GM12878 (cell line): ENCODE measurements around the gene LIN54. TPM values are rescaled to one million over a fixed set of nuclear protein-coding genes. Genes with fewer than 3 reads are reported as not detected.

Experiments used
- ATAC-seq: fragments of 200-7000 bp; cut with Tn5 transposase; 3 replicates; pipeline ENCODE4 v1.9.1; 2020; ENCODE audit warnings: mild to moderate bottlenecking, moderate library complexity
- BruUV-seq: library from RNA; stranded (reverse); fragments of 400-500 nt; replicated peaks from 2 replicates; lab custom pipeline; 2021; lab: Mats Ljungman, UMichigan
- CTCF ChIA-PET: fragments of 300-600 bp; sonication (Branson Sonifier 250); formaldehyde crosslinking; extraction: SDS; loops from one replicate; lab custom pipeline; 2021; ENCODE audit warnings: inconsistent platforms; lab: Yijun Ruan, JAX
- POLR2A ChIA-PET: fragments of 350-600 bp; formaldehyde crosslinking; extraction: SDS; loops from one replicate; lab custom pipeline; 2021; ENCODE audit warnings: inconsistent platforms; lab: Charles Lee
- RAD21 ChIA-PET: fragments of 300-600 bp; sonication (Branson Sonifier 250); formaldehyde crosslinking; loops from one replicate; lab custom pipeline; 2023; ENCODE audit warnings: antibody characterized with exemption; ENCODE audit not compliant: unreplicated experiment; lab: Charles Lee
- SMC1A ChIA-PET: fragments of 300-600 bp; sonication (Branson Sonifier 250); formaldehyde crosslinking; loops from one replicate; lab custom pipeline; 2023; ENCODE audit not compliant: unreplicated experiment, uncharacterized antibody; lab: Charles Lee
- DNase-seq: peaks from one replicate; pipeline ENCODE4 v3.0.0-alpha.2; 2011; ENCODE audit warnings: low read depth, low spot score
- FAIRE-seq: peaks from 3 replicates; lab custom pipeline; 2011; peaks lifted over from hg19 to GRCh38; lab: Jason Lieb, UNC
- H2AFZ ChIP-seq: 2 replicates; pipeline ENCODE4 v1.6.0; 2011; ENCODE audit warnings: low read depth, low read length, control low read depth; ENCODE audit not compliant: control insufficient read depth
- H3K27ac ChIP-seq: 2 replicates; pipeline ENCODE4 v1.5.1; 2011; ENCODE audit warnings: control low read depth; ENCODE audit not compliant: control insufficient read depth, insufficient read depth
- H3K27me3 ChIP-seq, 2 experiments: replicated peaks in 1 of 2; 2 replicates each; pipeline versions ENCODE4 v1.6.0 to v1.6.1; 2011; ENCODE audit warnings: low read length in 1 of 2; ENCODE audit not compliant: control insufficient read depth in 2 of 2, insufficient read depth in 2 of 2
- H3K36me3 ChIP-seq, 2 experiments: 2 replicates each; pipeline ENCODE4 v1.5.1; 2011; ENCODE audit warnings: low read length in 1 of 2; ENCODE audit not compliant: control insufficient read depth in 2 of 2, insufficient read depth in 2 of 2
- H3K4me1 ChIP-seq: 2 replicates; pipeline ENCODE4 v1.6.1; 2011; ENCODE audit warnings: mild to moderate bottlenecking, low read length, moderate library complexity, mixed read lengths; ENCODE audit not compliant: control insufficient read depth, insufficient read depth
- H3K4me2 ChIP-seq: 2 replicates; pipeline ENCODE4 v1.6.0; 2011; ENCODE audit warnings: control low read depth; ENCODE audit not compliant: control insufficient read depth, insufficient read depth
- H3K4me3 ChIP-seq: fragments of 200-600 bp; sonication (generic); 2 replicates; pipeline ENCODE4 v1.5.1; 2016
- H3K79me2 ChIP-seq: 2 replicates; pipeline ENCODE4 v1.6.0; 2011; ENCODE audit warnings: low read length; ENCODE audit not compliant: control insufficient read depth, insufficient read depth
- H3K9ac ChIP-seq: 2 replicates; pipeline ENCODE4 v1.8.0; 2011; ENCODE audit warnings: low read length, control low read depth, mixed read lengths; ENCODE audit not compliant: control insufficient read depth, insufficient read depth
- H3K9me3 ChIP-seq: replicated peaks from 3 replicates; pipeline ENCODE4 v1.5.1; 2011; ENCODE audit warnings: mild to moderate bottlenecking, low read length; ENCODE audit not compliant: control insufficient read depth, insufficient read depth
- H4K20me1 ChIP-seq: 2 replicates; pipeline ENCODE4 v1.6.0; 2011; ENCODE audit not compliant: control insufficient read depth, insufficient read depth
- ASH2L ChIP-seq: fragments of 300-600, 200-600 bp; sonication (generic); IDR thresholded peaks from 2 replicates; pipeline ENCODE4 v1.6.1; 2017; ENCODE audit warnings: low read depth, mild to moderate bottlenecking, borderline replicate concordance
- CBFB ChIP-seq: IDR thresholded peaks from 2 replicates; pipeline ENCODE4 v1.6.1; 2016; ENCODE audit warnings: antibody characterized with exemption, low read depth
- CHD2 ChIP-seq: IDR thresholded peaks from 2 replicates; pipeline ENCODE4 v1.6.1; 2011; ENCODE audit warnings: low read depth, low read length, improper control_type of control experiment, borderline replicate concordance
- KDM1A ChIP-seq: fragments of 200-600 bp; sonication (generic); IDR thresholded peaks from 2 replicates; pipeline ENCODE4 v1.6.1; 2016; ENCODE audit warnings: borderline replicate concordance
- KLF5 ChIP-seq: fragments of 450-650 bp; IDR thresholded peaks from 2 replicates; pipeline ENCODE4 v1.6.1; 2014; ENCODE audit warnings: mild to moderate bottlenecking; ENCODE audit not compliant: partially characterized antibody
- POU2F2 ChIP-seq: IDR thresholded peaks from 3 replicates; pipeline ENCODE4 v1.6.1; 2011; ENCODE audit warnings: low read depth, mild to moderate bottlenecking, low read length, borderline replicate concordance
- SMAD1 ChIP-seq: fragments of 450-650 bp; IDR thresholded peaks from 2 replicates; pipeline ENCODE4 v1.6.1; 2018; ENCODE audit warnings: mild to moderate bottlenecking, low read depth; ENCODE audit not compliant: partially characterized antibody
- SMAD5 ChIP-seq: IDR thresholded peaks from 2 replicates; pipeline ENCODE4 v1.6.1; 2016; ENCODE audit warnings: antibody characterized with exemption, low read depth
- WRNIP1 ChIP-seq: IDR thresholded peaks from 2 replicates; pipeline ENCODE4 v1.6.1; 2011; ENCODE audit warnings: low read depth, low read length, improper control_type of control experiment, borderline replicate concordance
- WGBS: methylation state at CpG from one replicate; pipeline ENCODE4 v1.1.6; 2016; ENCODE audit warnings: low lambda C conversion rate; ENCODE audit not compliant: insufficient replicate concordance, insufficient coverage; ENCODE audit errors: missing lambda C conversion rate; 5-methylcytosine and 5-hydroxymethylcytosine counted together
- in situ Hi-C: fragments of 300-500 bp; cut with MboI; formaldehyde crosslinking; loops from 9 replicates; pipeline ENCODE4 v1.14.3; 2018; ENCODE audit warnings: mixed read lengths
- intact Hi-C: fragments of 100-400 bp; cut with micrococcal nuclease; formaldehyde crosslinking; loops from one replicate; pipeline ENCODE4 v1.14.2; 2022; ENCODE audit not compliant: unreplicated experiment
- polyA plus RNA-seq, 11 experiments: library from polyadenylated mRNA; depleted of rRNA in 4 of 11; unstranded in 6 of 11; stranded (reverse) in 5 of 11; fragments of >200 nt; fragmentation: Nextera tagmentation in 4 of 11; fragmentation: Illumina TruSeq in 1 of 11; extraction: Ambion mirVana in 4 of 11; extraction: Trizol in 1 of 11; gene quantifications; 1 replicate in 1 of 11; 2 replicates in 10 of 11; pipeline versions ENCODE4 v1.2.1 to v1.2.3, GENCODE V29; 2011 to 2016; ENCODE audit warnings: inconsistent platforms in 2 of 11, missing spikeins in 2 of 11, low read depth in 1 of 11
- total RNA-seq, 4 experiments: library from RNA; depleted of rRNA in 3 of 4; stranded (reverse); fragments of >200 nt in 3 of 4; fragmentation: Illumina TruSeq in 1 of 4; extraction: Trizol in 1 of 4; gene quantifications; 2 replicates each; pipeline versions ENCODE4 v1.2.1 to v1.2.3, GENCODE V29; 2013 to 2021

Gene LIN54
- total and polyA plus RNA-seq, 10 of the 15 experiments (the other 5 are each of a cell fraction or from before 2014, with no cell fraction given): 1.5 to 20.4 (median 12.2) TPM

- TF ChIP-seq SMAD1 (peak; percentile 18), POU2F2 (peak; percentile 88), SMAD5 (peak; percentile 89), CHD2 (peak; percentile 94), KLF5 (peak; percentile 15), WRNIP1 (no peak), CBFB (peak; percentile 82)
These were observed 119.5 kb downstream of the LIN54 start, which contains the start of gene SEC31A (continued) for GRCh38 chr4:82890901-82891706.

GRCh38 chr4:82890528-82890900, 120.1 kb downstream of the LIN54 start:
- POLR2A ChIA-PET: interaction anchor here (0.9 to 3.0 kb wide), 3 partner anchors 10 to 147 kb away, joined by 4 to 26 read pairs (median 8); partner anchors contain the start of genes COPS4 and THAP9
- peak overlapping the region; percentile 55; the same call in 1 of the 2 replicates for H3K4me2 ChIP-seq
- RAD21 ChIA-PET: interaction anchor here (1.0 to 1.8 kb wide), 2 partner anchors 9 to 121 kb away, joined by 5 to 10 read pairs; no protein-coding TSS in a partner anchor
- H4K20me1 ChIP-seq: no peaks in the 10 kb centered on the region
- H3K4me3 ChIP-seq: peak overlapping the region; percentile 90
- no peaks in the 10 kb centered on the region for H3K9me3 ChIP-seq
- SMC1A ChIA-PET: interaction anchor here (1.2 to 2.3 kb wide), 3 partner anchors 14 to 144 kb away, joined by 3 to 15 read pairs (median 5); partner anchors contain the start of genes COPS4 and LIN54
- no peak for TF ChIP-seq KDM1A
- 0 out of 2 replicates have a peak, but pooled peaks have one; percentile 2 for TF ChIP-seq ASH2L
- ATAC-seq (no peak; the same call in 1 of the 3 replicates), DNase-seq (no peak), FAIRE-seq (no peak)
- H3K9ac ChIP-seq: peak overlapping the region; percentile 98
- peaks cover 3% of the 10 kb centered on the region; the same call in 1 of the 2 replicates for H3K4me1 ChIP-seq
- BruUV-seq: TSS peak; percentile 57
- H3K79me2 ChIP-seq: peaks cover 54% of the 10 kb centered on the region
- intact Hi-C loops (loop anchor here (5.0 kb wide), 2 partner anchors 222 to 567 kb away; partner anchors contain the start of genes HELQ, MRPS18C and PLAC8), in situ Hi-C loops (loop anchor here (5.0 kb wide), 2 partner anchors 122 to 392 kb away; partner anchors contain the start of genes COQ2 and LIN54)
- no peaks in the 10 kb centered on the region for H3K27me3 ChIP-seq
- CTCF ChIA-PET: interaction anchor here (0.7 to 2.2 kb wide), 3 partner anchors 9 to 393 kb away, joined by 3 to 17 read pairs (median 4); no protein-coding TSS in a partner anchor
- peak overlapping the region; percentile 94 for H3K27ac ChIP-seq
- peaks cover 0 to 14% of the 10 kb centered on the region in 2 experiments; a peak in 2 of 4 replicates for H3K36me3 ChIP-seq
- 0% methylated on average over 16 of the region's 16 CpGs for WGBS
- H2AFZ ChIP-seq: peak overlapping the region; percentile 92
